H1 (cell line): ENCODE data around the gene CTIF. TPM values are rescaled to one million over a fixed set of nuclear protein-coding genes. Genes with fewer than 3 reads are reported as not detected.
A peak's percentile ranks its signal among the peaks of the same experiment; 100 is the strongest.
"Not testable (repeated sequence)": the region's sequence is repeated elsewhere in the genome, so short reads cannot be mapped to it uniquely, and the experiment has no call there.

ENCODE experiments used
- CTCF ChIA-PET: fragments of 300-600 bp; sonication (Branson Sonifier 250); formaldehyde crosslinking; loops from one replicate; lab custom pipeline; 2021; ENCODE audit not compliant: partially characterized antibody; lab: Charles Lee
- POLR2A ChIA-PET: fragments of 300-600 bp; sonication (Branson Sonifier 250); formaldehyde crosslinking; loops from one replicate; lab custom pipeline; 2021; ENCODE audit warnings: inconsistent platforms; ENCODE audit not compliant: partially characterized antibody; lab: Charles Lee
- DNase-seq, 2 experiments: peaks; one replicate each; pipeline versions ENCODE4 v3.0.0 to v3.0.0-alpha.2; 2010 to 2022; ENCODE audit warnings: low spot score in 2 of 2, low read depth in 1 of 2, mixed read lengths in 1 of 2
- FAIRE-seq: peaks from 2 replicates; lab custom pipeline; 2011; peaks lifted over from hg19 to GRCh38; lab: Jason Lieb, UNC
- H2AFZ ChIP-seq: 2 replicates; pipeline ENCODE4 v1.8.1; 2012; ENCODE audit warnings: low read length, inconsistent platforms
- H2AK5ac ChIP-seq: 2 replicates; pipeline ENCODE4 v1.6.1; 2013; ENCODE audit warnings: low read depth, low read length
- H2BK120ac ChIP-seq: replicated peaks from 2 replicates; pipeline ENCODE3; 2013; ENCODE audit warnings: low read depth, low read length, inconsistent platforms
- H2BK12ac ChIP-seq: 2 replicates; pipeline ENCODE4 v1.6.1; 2013; ENCODE audit warnings: low read depth, low read length
- H2BK15ac ChIP-seq: 2 replicates; pipeline ENCODE4 v1.6.1; 2013; ENCODE audit warnings: low read length
- H2BK20ac ChIP-seq: 2 replicates; pipeline ENCODE4 v1.6.1; 2013; ENCODE audit warnings: low read length
- H2BK5ac ChIP-seq: 2 replicates; pipeline ENCODE4 v1.6.1; 2013; ENCODE audit warnings: low read depth, low read length
- H3K14ac ChIP-seq: 2 replicates; pipeline ENCODE4 v1.6.1; 2013; ENCODE audit warnings: inconsistent platforms; ENCODE audit not compliant: insufficient read length
- H3K18ac ChIP-seq: 2 replicates; pipeline ENCODE4 v1.6.1; 2013; ENCODE audit warnings: low read length; ENCODE audit errors: extremely low read depth
- H3K23ac ChIP-seq: 2 replicates; pipeline ENCODE4 v1.6.1; 2013; ENCODE audit warnings: inconsistent platforms; ENCODE audit not compliant: insufficient read length
- H3K23me2 ChIP-seq: 2 replicates; pipeline ENCODE4 v1.6.1; 2013; ENCODE audit warnings: low read depth, low read length
- H3K27ac ChIP-seq: 2 replicates; pipeline ENCODE4 v1.6.1; 2011; ENCODE audit warnings: low read depth, low read length, inconsistent platforms
- H3K27me3 ChIP-seq, 4 experiments: replicated peaks in 1 of 4; 1 replicate in 1 of 4; 2 replicates in 3 of 4; pipeline versions ENCODE4 v1.6.1 to v1.8.1; 2011 to 2013; ENCODE audit warnings: low read length in 3 of 4, mild to moderate bottlenecking in 3 of 4, inconsistent platforms in 2 of 4, mixed read lengths in 2 of 4, moderate library complexity in 1 of 4; ENCODE audit not compliant: control insufficient read depth in 3 of 4, insufficient read depth in 3 of 4; ENCODE audit errors: extremely low read depth in 1 of 4
- H3K36me3 ChIP-seq, 4 experiments: 2 replicates each; pipeline versions ENCODE4 v1.6.1 to v1.8.1; 2011 to 2013; ENCODE audit warnings: mild to moderate bottlenecking in 4 of 4, low read length in 3 of 4, moderate library complexity in 2 of 4, control low read depth in 1 of 4, inconsistent platforms in 1 of 4; ENCODE audit not compliant: insufficient read depth in 4 of 4, control insufficient read depth in 2 of 4
- H3K4ac ChIP-seq: replicated peaks from 2 replicates; pipeline ENCODE3; 2013; ENCODE audit warnings: low read length, low read depth, mixed read lengths, inconsistent platforms; ENCODE audit not compliant: insufficient read length
- H3K4me1 ChIP-seq, 4 experiments: replicated peaks in 1 of 4; 1 replicate in 1 of 4; 2 replicates in 3 of 4; pipeline versions ENCODE4 v1.6.1 to v1.8.1; 2011 to 2013; ENCODE audit warnings: low read length in 3 of 4, inconsistent platforms in 2 of 4, mixed read lengths in 1 of 4; ENCODE audit not compliant: insufficient read depth in 4 of 4, control insufficient read depth in 3 of 4
- H3K4me2 ChIP-seq, 2 experiments: 2 replicates each; pipeline versions ENCODE4 v1.6.1 to v1.8.1; 2011 to 2013; ENCODE audit warnings: low read depth in 2 of 2, low read length in 2 of 2, control low read depth in 1 of 2, inconsistent platforms in 1 of 2, mild to moderate bottlenecking in 1 of 2; ENCODE audit not compliant: insufficient read depth in 1 of 2
- H3K4me3 ChIP-seq, 4 experiments: fragments of 200-600, 300-600 bp in 1 of 4; sonication (generic), shearing (Covaris generic), sonication (Bioruptor Twin) in 1 of 4; 2 replicates each; pipeline versions ENCODE4 v1.5.1 to v1.8.1; 2011 to 2016; ENCODE audit warnings: low read length in 4 of 4, low read depth in 3 of 4, control low read depth in 2 of 4, inconsistent platforms in 2 of 4, mild to moderate bottlenecking in 2 of 4, mixed read lengths in 1 of 4, moderate library complexity in 1 of 4; ENCODE audit not compliant: insufficient read depth in 2 of 4; ENCODE audit errors: extremely low read depth in 1 of 4
- H3K56ac ChIP-seq: replicated peaks from 2 replicates; pipeline ENCODE3; 2013; ENCODE audit warnings: low read depth, mild to moderate bottlenecking, mixed read lengths, low read length, inconsistent platforms; ENCODE audit not compliant: insufficient read length
- H3K79me1 ChIP-seq: 2 replicates; pipeline ENCODE4 v1.6.1; 2013; ENCODE audit warnings: low read depth, low read length, control low read depth
- H3K79me2 ChIP-seq, 2 experiments: 2 replicates each; pipeline versions ENCODE4 v1.6.1 to v1.8.1; 2012 to 2013; ENCODE audit warnings: low read length in 2 of 2, mild to moderate bottlenecking in 2 of 2, inconsistent platforms in 1 of 2; ENCODE audit not compliant: insufficient read depth in 2 of 2, control insufficient read depth in 1 of 2
- H3K9ac ChIP-seq, 4 experiments: replicated peaks in 1 of 4; 1 replicate in 1 of 4; 2 replicates in 3 of 4; pipeline versions ENCODE4 v1.6.1 to v1.8.1; 2011 to 2013; ENCODE audit warnings: low read depth in 3 of 4, low read length in 3 of 4, control low read depth in 2 of 4, mild to moderate bottlenecking in 2 of 4, moderate library complexity in 2 of 4, inconsistent platforms in 1 of 4; ENCODE audit errors: extremely low read depth in 1 of 4
- H3K9me3 ChIP-seq, 2 experiments: 2 replicates each; pipeline versions ENCODE4 v1.6.1 to v1.8.1; 2012 to 2013; ENCODE audit warnings: mild to moderate bottlenecking in 2 of 2, moderate library complexity in 2 of 2, control low read depth in 1 of 2, inconsistent platforms in 1 of 2, low read depth in 1 of 2, low read length in 1 of 2, mixed read lengths in 1 of 2; ENCODE audit not compliant: insufficient read depth in 2 of 2
- H4K20me1 ChIP-seq, 2 experiments: replicated peaks in 1 of 2; 2 replicates each; pipeline versions ENCODE3 to v1.8.1; 2011 to 2013; ENCODE audit warnings: inconsistent platforms in 2 of 2, low read length in 2 of 2, mild to moderate bottlenecking in 1 of 2; ENCODE audit not compliant: insufficient read depth in 2 of 2, control insufficient read depth in 1 of 2
- H4K5ac ChIP-seq: 2 replicates; pipeline ENCODE4 v1.6.1; 2013; ENCODE audit warnings: low read length, low read depth, mixed read lengths, inconsistent platforms; ENCODE audit not compliant: insufficient read length
- H4K8ac ChIP-seq: 2 replicates; pipeline ENCODE4 v1.8.0; 2013; ENCODE audit warnings: mild to moderate bottlenecking, moderate library complexity, low read length, inconsistent platforms; ENCODE audit not compliant: insufficient read depth; ENCODE audit errors: extremely low read depth
- H4K91ac ChIP-seq: replicated peaks from 2 replicates; pipeline ENCODE3; 2013; ENCODE audit warnings: low read length, mixed read lengths, inconsistent platforms; ENCODE audit not compliant: insufficient read length
- HDAC6 ChIP-seq: IDR thresholded peaks from one replicate; pipeline ENCODE4 v1.7.1; 2012; ENCODE audit warnings: low read depth, mild to moderate bottlenecking, inconsistent platforms, low read length, moderate library complexity
- POLR2AphosphoS5 ChIP-seq: IDR thresholded peaks from 2 replicates; pipeline ENCODE4 v1.6.1; 2011; ENCODE audit warnings: low read depth, low read length
- SIN3A ChIP-seq, 2 experiments: IDR thresholded peaks in 1 of 2; conservative IDR thresholded peaks in 1 of 2; 2 replicates each; pipeline ENCODE4 v1.6.1; 2011 to 2012; ENCODE audit warnings: low read length in 2 of 2, improper control_type of control experiment in 1 of 2, low read depth in 1 of 2, mild to moderate bottlenecking in 1 of 2
- SP1 ChIP-seq: IDR thresholded peaks from 2 replicates; pipeline ENCODE4 v1.6.1; 2011; ENCODE audit warnings: low read depth, low read length
- TAF7 ChIP-seq: optimal IDR thresholded peaks from 2 replicates; pipeline ENCODE3; 2011; ENCODE audit warnings: low read depth, mild to moderate bottlenecking, inconsistent platforms, low read length, moderate library complexity, borderline replicate concordance
- YY1 ChIP-seq: IDR thresholded peaks from 2 replicates; pipeline ENCODE4 v1.6.1; 2011; ENCODE audit warnings: low read depth, mild to moderate bottlenecking, low read length
- WGBS, 2 experiments: shearing (Covaris generic) in 1 of 2; methylation state at CpG; one replicate each; pipeline versions ENCODE4 v1.1.6 to v1.1.7; 2013 to 2015; ENCODE audit warnings: low lambda C conversion rate in 2 of 2, mixed read lengths in 2 of 2, inconsistent platforms in 1 of 2, low coverage in 1 of 2, missing lambda C conversion rate in 1 of 2; ENCODE audit not compliant: insufficient replicate concordance in 2 of 2, insufficient coverage in 1 of 2, insufficient read length in 1 of 2; ENCODE audit errors: extremely low coverage in 1 of 2, missing lambda C conversion rate in 1 of 2; 5-methylcytosine and 5-hydroxymethylcytosine counted together
- polyA plus RNA-seq, 7 experiments: library from polyadenylated mRNA; depleted of rRNA in 3 of 7; stranded (reverse) in 5 of 7; unstranded in 2 of 7; fragments of >200 nt in 5 of 7; fragments of 200-250 nt in 2 of 7; gene quantifications; 1 replicate in 5 of 7; 2 replicates in 1 of 7; 4 replicates in 1 of 7; pipeline versions ENCODE4 v1.2.1 to v1.2.3, GENCODE V29; 2011 to 2013; ENCODE audit warnings: missing spikeins in 2 of 7, mixed read lengths in 2 of 7
- total RNA-seq: library from RNA; stranded (reverse); fragmentation: NEBNext Ultra II Directional; extraction: Animal tissue kit (Norgen Biotek cat#: 25700); gene quantifications from 2 replicates; pipeline ENCODE4 v1.2.1, GENCODE V29; 2021
- TF ChIP-seq, protein P1 (sequence below): IDR thresholded peaks from 2 replicates; pipeline ENCODE4 v1.6.1; 2012; ENCODE audit warnings: low read length, inconsistent platforms
- TF ChIP-seq, protein P2 (sequence below): IDR thresholded peaks from 2 replicates; pipeline ENCODE4 v1.6.1; 2012; ENCODE audit warnings: inconsistent platforms

The CTIF gene
- total and polyA plus RNA-seq, 2 of the 8 experiments (the other 6 are each of a cell fraction or from before 2014, with no cell fraction given), result 9.0 to 17.8 TPM

DNA sequence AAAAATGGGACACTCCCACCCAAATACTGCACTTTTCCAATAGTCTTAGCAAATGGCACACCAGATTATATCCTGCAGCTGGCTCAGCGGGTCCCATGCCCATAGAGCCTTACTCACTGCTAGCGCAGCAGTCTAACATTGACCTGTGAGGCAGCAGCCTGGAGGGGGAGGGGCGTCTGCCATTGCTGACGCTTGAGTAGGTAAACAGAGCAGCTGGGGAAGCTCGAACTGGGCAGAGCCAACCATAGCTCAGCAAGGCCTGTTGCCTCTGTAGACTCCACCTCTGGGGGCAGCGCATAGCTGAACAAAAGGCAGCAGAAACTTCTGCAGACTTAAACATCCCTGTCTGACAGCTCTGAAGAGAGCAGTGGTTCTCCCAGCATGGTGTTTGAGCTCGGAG, 110.4 kb downstream of the CTIF start (continued):
- TF ChIP-seq, protein P1, sequence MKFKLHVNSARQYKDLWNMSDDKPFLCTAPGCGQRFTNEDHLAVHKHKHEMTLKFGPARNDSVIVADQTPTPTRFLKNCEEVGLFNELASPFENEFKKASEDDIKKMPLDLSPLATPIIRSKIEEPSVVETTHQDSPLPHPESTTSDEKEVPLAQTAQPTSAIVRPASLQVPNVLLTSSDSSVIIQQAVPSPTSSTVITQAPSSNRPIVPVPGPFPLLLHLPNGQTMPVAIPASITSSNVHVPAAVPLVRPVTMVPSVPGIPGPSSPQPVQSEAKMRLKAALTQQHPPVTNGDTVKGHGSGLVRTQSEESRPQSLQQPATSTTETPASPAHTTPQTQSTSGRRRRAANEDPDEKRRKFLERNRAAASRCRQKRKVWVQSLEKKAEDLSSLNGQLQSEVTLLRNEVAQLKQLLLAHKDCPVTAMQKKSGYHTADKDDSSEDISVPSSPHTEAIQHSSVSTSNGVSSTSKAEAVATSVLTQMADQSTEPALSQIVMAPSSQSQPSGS, result no peak
- TF ChIP-seq POLR2AphosphoS5 (no peak), HDAC6 (no peak), TAF7 (no peak), SP1 (no peak), SIN3A (conservative IDR thresholded peaks at IDR 0.05 in 1 of 2, IDR thresholded peaks at IDR 0.05 in 1 of 2; ENCODE audit: low read depth in 1 of 2, low read length in 2 of 2) (0 out of 4 replicates have a peak, but pooled peaks of 1 of the 2 experiments have one; percentile 35), YY1 (peak; percentile 69)
- TF ChIP-seq, protein P2, sequence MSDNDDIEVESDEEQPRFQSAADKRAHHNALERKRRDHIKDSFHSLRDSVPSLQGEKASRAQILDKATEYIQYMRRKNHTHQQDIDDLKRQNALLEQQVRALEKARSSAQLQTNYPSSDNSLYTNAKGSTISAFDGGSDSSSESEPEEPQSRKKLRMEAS, result no peak

DNA sequence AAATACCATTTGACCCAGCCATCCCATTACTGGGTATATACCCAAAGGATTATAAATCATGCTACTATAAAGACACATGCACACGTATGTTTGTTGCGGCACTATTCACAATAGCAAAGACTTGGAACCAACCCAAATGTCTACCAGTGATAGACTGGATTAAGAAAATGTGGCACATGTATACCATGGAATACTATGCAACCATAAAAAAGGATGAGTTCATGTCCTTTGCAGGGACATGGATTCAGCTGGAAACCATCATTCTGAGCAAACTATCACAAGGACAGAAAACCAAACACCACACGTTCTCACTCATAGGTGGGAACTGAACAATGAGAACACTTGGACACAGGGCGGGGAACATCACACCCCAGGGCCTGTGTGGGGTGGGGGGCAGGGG, 115.8 kb downstream of the CTIF start:
- 90% methylated on average over 4 of the region's 4 CpGs; no CpG with 5 or more reads in 1 of the 2 experiments for WGBS, 2 experiments
- H3K36me3 ChIP-seq, H4K5ac ChIP-seq, H3K23ac ChIP-seq, H3K4ac ChIP-seq, H2AK5ac ChIP-seq, H3K23me2 ChIP-seq, H2BK15ac ChIP-seq, H3K4me2 ChIP-seq, H3K9ac ChIP-seq, H3K9me3 ChIP-seq, H4K8ac ChIP-seq, H3K4me3 ChIP-seq, H4K20me1 ChIP-seq, H3K14ac ChIP-seq, H3K79me2 ChIP-seq, H2BK120ac ChIP-seq, H2BK20ac ChIP-seq, H3K4me1 ChIP-seq, H3K56ac ChIP-seq, H2BK5ac ChIP-seq, H2BK12ac ChIP-seq, H4K91ac ChIP-seq, FAIRE-seq, DNase-seq, H3K27me3 ChIP-seq, H3K79me1 ChIP-seq, H2AFZ ChIP-seq, H3K27ac ChIP-seq, POLR2A ChIA-PET, H3K18ac ChIP-seq: not testable (repeated sequence)
- CTCF ChIA-PET, result interaction anchor here (1.5 kb wide), 1 partner anchor 13 kb away, joined by 6 read pairs; no protein-coding TSS in a partner anchor
